Fibroblast of lung (primary cell): ENCODE measurements around the gene SLX9. TPM values are rescaled to one million over a fixed set of nuclear protein-coding genes. Genes with fewer than 3 reads are reported as not detected.

Source experiments
- DNase-seq, 2 donors: peaks; one replicate each; pipeline versions ENCODE4 v3.0.0 to v3.0.0-alpha.2; 2010; ENCODE audit warnings: low read depth in 2 of 2
- H2AFZ ChIP-seq: 2 replicates; pipeline ENCODE4 v1.5.1; 2012; ENCODE audit warnings: low read length, control low read depth, inconsistent platforms
- H3K27ac ChIP-seq: 2 replicates; pipeline ENCODE4 v1.5.1; 2011; ENCODE audit warnings: low read length, control low read depth; ENCODE audit not compliant: insufficient read depth
- H3K27me3 ChIP-seq: 2 replicates; pipeline ENCODE4 v1.5.1; 2011; ENCODE audit warnings: mild to moderate bottlenecking, low read length; ENCODE audit not compliant: control insufficient read depth, insufficient read depth
- H3K36me3 ChIP-seq: 2 replicates; pipeline ENCODE4 v1.5.1; 2011; ENCODE audit warnings: low read length; ENCODE audit not compliant: control insufficient read depth, insufficient read depth
- H3K4me1 ChIP-seq: 2 replicates; pipeline ENCODE4 v1.5.1; 2011; ENCODE audit warnings: low read length; ENCODE audit not compliant: control insufficient read depth, insufficient read depth; ENCODE audit errors: extremely low read depth
- H3K4me2 ChIP-seq: 2 replicates; pipeline ENCODE4 v1.5.1; 2011; ENCODE audit warnings: low read length, control low read depth; ENCODE audit not compliant: insufficient read depth; ENCODE audit errors: extremely low read depth
- H3K4me3 ChIP-seq, 4 experiments: fragments of 200-600 bp in 1 of 4; sonication (generic) in 1 of 4; replicated peaks in 1 of 4; 2 replicates each; pipeline ENCODE4 v1.5.1; 2011 to 2016; ENCODE audit warnings: low read length in 4 of 4, low read depth in 3 of 4, mild to moderate bottlenecking in 3 of 4, control low read depth in 2 of 4, inconsistent platforms in 1 of 4, mixed read lengths in 1 of 4; ENCODE audit not compliant: insufficient read depth in 1 of 4; ENCODE audit errors: control extremely low read depth in 1 of 4
- H3K79me2 ChIP-seq: 2 replicates; pipeline ENCODE4 v1.5.1; 2012; ENCODE audit warnings: mild to moderate bottlenecking, low read length, inconsistent platforms; ENCODE audit not compliant: control insufficient read depth, insufficient read depth
- H3K9ac ChIP-seq: 2 replicates; pipeline ENCODE4 v1.5.1; 2011; ENCODE audit warnings: mild to moderate bottlenecking, low read length, control low read depth; ENCODE audit not compliant: insufficient read depth
- H3K9me3 ChIP-seq: 2 replicates; pipeline ENCODE4 v1.5.1; 2012; ENCODE audit warnings: low read depth, low read length; ENCODE audit not compliant: control insufficient read depth, insufficient read depth
- H4K20me1 ChIP-seq: 2 replicates; pipeline ENCODE4 v1.5.1; 2011; ENCODE audit warnings: low read length; ENCODE audit not compliant: control insufficient read depth, insufficient read depth; ENCODE audit errors: extremely low read depth
- EZH2 ChIP-seq: IDR thresholded peaks from 2 replicates; pipeline ENCODE4 v1.5.1; 2012; ENCODE audit warnings: low read length, control low read depth, mild to moderate bottlenecking; ENCODE audit errors: missing control alignments
- polyA plus RNA-seq, 2 donors: library from polyadenylated mRNA; depleted of rRNA in 1 of 2; stranded (reverse) in 1 of 2; unstranded in 1 of 2; fragments of >200 nt; gene quantifications; 2 replicates each; pipeline ENCODE4 v1.2.1, GENCODE V29; 2011 to 2012; ENCODE audit warnings: missing spikeins in 1 of 2
- total RNA-seq: library from RNA; depleted of rRNA; stranded (reverse); fragments of >200 nt; gene quantifications from 2 replicates; pipeline ENCODE4 v1.2.1, GENCODE V29; 2014
- TF ChIP-seq, protein P1 (sequence below), 2 donors: IDR thresholded peaks in 1 of 2; conservative IDR thresholded peaks in 1 of 2; 1 replicate in 1 of 2; 2 replicates in 1 of 2; pipeline ENCODE4 v1.5.1; 2011 to 2012; ENCODE audit warnings: low read length in 2 of 2, control low read depth in 1 of 2, inconsistent platforms in 1 of 2, low read depth in 1 of 2, mild to moderate bottlenecking in 1 of 2

Gene SLX9
- total and polyA plus RNA-seq, 2 donors (not counting 1 experiment from before 2014, with no cell fraction given) = 9.7 to 14.9 TPM

DNA sequence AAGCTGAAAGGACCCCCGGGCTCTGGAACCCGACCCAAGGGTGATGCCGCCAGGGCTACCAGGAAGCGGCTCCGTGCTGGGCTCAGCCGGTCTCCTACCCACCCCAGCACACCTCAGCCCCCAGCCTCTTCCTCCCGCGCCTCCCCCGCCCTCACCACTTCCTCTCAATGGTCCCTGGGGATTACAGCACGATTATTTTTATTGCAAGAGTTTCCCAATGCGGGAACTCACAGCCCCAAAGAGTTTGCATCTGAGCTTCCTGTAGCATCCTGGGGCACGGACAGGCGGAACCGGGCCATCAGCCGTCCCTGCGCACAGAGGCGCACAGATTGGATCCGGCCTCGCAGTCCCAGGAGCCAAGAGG, 8.7 kb upstream of the SLX9 start:
- Histone ChIP-seq H3K27me3 (peaks cover 39% of the 10 kb centered on the region), H3K4me3 (no peak overlapping the region), H3K4me2 (no peak overlapping the region), H3K27ac (no peak overlapping the region), H3K36me3 (no peaks in the 10 kb centered on the region), H3K9me3 (no peaks in the 10 kb centered on the region), H2AFZ (no peak overlapping the region), H4K20me1 (no peaks in the 10 kb centered on the region), H3K79me2 (no peaks in the 10 kb centered on the region), H3K4me1 (peaks cover 14% of the 10 kb centered on the region), H3K9ac (no peak overlapping the region)
- DNase-seq = peak in 1 of 2 donors; percentile 45
- TF ChIP-seq, protein P1, sequence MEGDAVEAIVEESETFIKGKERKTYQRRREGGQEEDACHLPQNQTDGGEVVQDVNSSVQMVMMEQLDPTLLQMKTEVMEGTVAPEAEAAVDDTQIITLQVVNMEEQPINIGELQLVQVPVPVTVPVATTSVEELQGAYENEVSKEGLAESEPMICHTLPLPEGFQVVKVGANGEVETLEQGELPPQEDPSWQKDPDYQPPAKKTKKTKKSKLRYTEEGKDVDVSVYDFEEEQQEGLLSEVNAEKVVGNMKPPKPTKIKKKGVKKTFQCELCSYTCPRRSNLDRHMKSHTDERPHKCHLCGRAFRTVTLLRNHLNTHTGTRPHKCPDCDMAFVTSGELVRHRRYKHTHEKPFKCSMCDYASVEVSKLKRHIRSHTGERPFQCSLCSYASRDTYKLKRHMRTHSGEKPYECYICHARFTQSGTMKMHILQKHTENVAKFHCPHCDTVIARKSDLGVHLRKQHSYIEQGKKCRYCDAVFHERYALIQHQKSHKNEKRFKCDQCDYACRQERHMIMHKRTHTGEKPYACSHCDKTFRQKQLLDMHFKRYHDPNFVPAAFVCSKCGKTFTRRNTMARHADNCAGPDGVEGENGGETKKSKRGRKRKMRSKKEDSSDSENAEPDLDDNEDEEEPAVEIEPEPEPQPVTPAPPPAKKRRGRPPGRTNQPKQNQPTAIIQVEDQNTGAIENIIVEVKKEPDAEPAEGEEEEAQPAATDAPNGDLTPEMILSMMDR (conservative IDR thresholded peaks at IDR 0.05 in 1 of 2, IDR thresholded peaks at IDR 0.05 in 1 of 2; ENCODE audit: low read depth in 1 of 2, low read length in 2 of 2) = no peak
- TF ChIP-seq EZH2 = no peak

DNA sequence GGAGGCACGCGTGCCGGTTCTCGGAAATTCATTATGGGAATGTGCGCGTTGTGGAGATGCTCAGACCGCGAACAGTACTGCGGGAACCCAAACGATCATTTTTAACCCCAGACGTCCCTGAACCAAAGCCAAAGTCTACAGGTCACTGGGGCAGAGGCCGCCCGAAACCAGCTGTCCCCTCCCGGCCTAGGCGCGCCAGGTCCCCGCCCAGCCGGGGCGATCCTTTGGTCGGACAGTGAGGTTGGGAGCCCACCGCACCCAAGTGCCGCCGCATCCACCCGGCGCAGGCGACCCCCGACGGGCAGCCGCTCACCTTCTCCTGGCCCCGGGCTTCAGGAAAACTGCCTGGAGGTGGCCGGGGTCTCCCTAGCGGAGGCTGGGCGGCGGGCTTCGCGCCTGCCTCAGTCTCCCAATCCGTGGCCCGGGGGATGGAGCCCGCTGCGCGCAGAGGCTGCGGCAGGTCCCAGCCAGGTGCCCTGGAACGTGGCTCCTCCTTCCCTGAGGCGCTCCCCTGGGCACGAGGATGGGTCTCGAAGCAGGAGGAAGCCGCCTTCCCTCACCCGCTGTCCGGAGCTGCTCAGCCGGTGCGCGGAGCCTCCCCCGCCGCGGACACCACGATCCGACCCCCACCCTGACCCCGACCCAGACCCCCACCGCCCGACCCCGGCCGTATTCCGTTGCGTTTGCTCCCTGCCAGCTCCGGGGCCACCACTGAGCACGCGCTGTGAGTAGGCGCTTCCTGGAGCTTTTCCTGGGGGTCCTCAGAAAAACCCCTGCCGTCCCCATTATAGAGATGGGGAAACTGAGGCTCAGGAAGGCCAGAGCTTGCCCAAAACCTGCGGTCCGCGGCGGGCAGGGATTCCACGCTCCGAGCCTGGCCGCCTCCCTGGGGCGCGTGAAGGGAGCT, 8.1 kb upstream of the SLX9 start:
- Histone ChIP-seq H3K9ac (no peak overlapping the region), H3K4me1 (peaks cover 14% of the 10 kb centered on the region), H3K9me3 (no peaks in the 10 kb centered on the region), H3K27ac (no peak overlapping the region), H3K79me2 (no peaks in the 10 kb centered on the region), H4K20me1 (no peaks in the 10 kb centered on the region), H3K4me2 (no peak overlapping the region), H3K36me3 (no peaks in the 10 kb centered on the region), H3K27me3 (peaks cover 34% of the 10 kb centered on the region), H2AFZ (no peak overlapping the region), H3K4me3 (no peak overlapping the region)
- TF ChIP-seq EZH2 = peak; percentile 100
- TF ChIP-seq, protein P1 (conservative IDR thresholded peaks at IDR 0.05 in 1 of 2, IDR thresholded peaks at IDR 0.05 in 1 of 2; ENCODE audit: low read depth in 1 of 2, low read length in 2 of 2) = no peak
- no peak for DNase-seq

DNA sequence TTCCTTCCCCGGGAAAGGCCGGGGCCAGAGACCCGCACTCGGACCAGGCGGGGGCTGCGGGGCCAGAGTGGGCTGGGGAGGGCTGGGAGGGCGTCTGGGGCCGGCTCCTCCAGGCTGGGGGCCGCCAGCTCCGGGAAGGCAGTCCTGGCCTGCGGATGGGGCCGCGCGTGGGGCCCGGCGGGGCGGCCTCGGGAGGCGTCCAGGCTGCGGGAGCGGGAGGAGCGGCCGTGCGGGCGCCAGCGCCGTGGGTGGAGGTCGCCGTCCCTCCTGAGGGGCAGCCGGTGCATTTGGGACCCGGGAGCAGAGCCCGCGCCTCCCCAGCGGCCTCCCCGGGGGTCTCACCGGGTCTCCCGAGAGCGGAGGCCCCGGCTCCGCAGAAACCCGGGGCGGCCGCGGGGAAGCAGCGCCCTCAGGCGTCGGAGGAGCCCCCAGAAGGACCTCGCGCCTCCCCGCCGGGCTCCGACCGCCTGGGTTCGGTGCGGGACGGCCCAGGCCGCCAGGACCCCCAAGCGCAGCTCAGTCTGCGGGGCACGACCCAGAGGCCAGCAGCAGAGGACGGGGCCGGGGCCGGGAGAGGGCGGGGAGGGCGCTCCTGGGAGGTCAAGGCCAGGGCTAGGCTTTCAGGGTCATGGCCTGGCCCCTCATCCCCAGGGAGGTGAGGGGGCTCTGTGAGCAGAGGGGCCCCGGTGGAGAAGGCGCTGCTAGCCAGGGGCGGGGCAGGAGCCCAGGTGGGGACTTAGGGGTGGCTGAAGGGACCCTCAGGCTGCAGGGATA, 7.2 kb upstream of the SLX9 start:
- no peak for DNase-seq
- Histone ChIP-seq H2AFZ (no peak overlapping the region), H3K27me3 (peaks cover 34% of the 10 kb centered on the region), H3K36me3 (no peaks in the 10 kb centered on the region), H3K4me3 (peak overlapping the region in 1 of 4 experiments; percentile 20), H4K20me1 (no peaks in the 10 kb centered on the region), H3K9me3 (no peaks in the 10 kb centered on the region), H3K27ac (no peak overlapping the region), H3K4me1 (peaks cover 13% of the 10 kb centered on the region), H3K4me2 (no peak overlapping the region), H3K9ac (no peak overlapping the region), H3K79me2 (no peaks in the 10 kb centered on the region)
- no peak for TF ChIP-seq EZH2
- TF ChIP-seq, protein P1 (conservative IDR thresholded peaks at IDR 0.05 in 1 of 2, IDR thresholded peaks at IDR 0.05 in 1 of 2; ENCODE audit: low read depth in 1 of 2, low read length in 2 of 2) = peak in 1 of 2 donors; percentile 27
